Fibroblast of lung (primary cell): ENCODE measurements around the gene SBNO1.

Experiments
- CTCF ChIP-seq, 2 donors: IDR thresholded peaks in 1 of 2; conservative IDR thresholded peaks in 1 of 2; 1 replicate in 1 of 2; 2 replicates in 1 of 2; pipeline ENCODE4 v1.5.1; 2011 to 2012; ENCODE audit warnings: low read length in 2 of 2, control low read depth in 1 of 2, inconsistent platforms in 1 of 2, low read depth in 1 of 2, mild to moderate bottlenecking in 1 of 2
- EZH2 ChIP-seq: IDR thresholded peaks from 2 replicates; pipeline ENCODE4 v1.5.1; 2012; ENCODE audit warnings: low read length, control low read depth, mild to moderate bottlenecking; ENCODE audit errors: missing control alignments

- TF ChIP-seq CTCF (conservative IDR thresholded peaks at IDR 0.05 in 1 of 2, IDR thresholded peaks at IDR 0.05 in 1 of 2; ENCODE audit: low read depth in 1 of 2, low read length in 2 of 2) = no peak
- no peak for TF ChIP-seq EZH2
These were observed 97.2 kb downstream of the SBNO1 start for GRCh38 chr12:123267335-123267920.
